Caco-2 (cell line): ENCODE measurements around the gene LRIT1. TPM values are rescaled to one million over a fixed set of nuclear protein-coding genes. Genes with fewer than 3 reads are reported as not detected.

ENCODE experiments used
- BruUV-seq: library from RNA; stranded (reverse); fragments of 400-500 nt; replicated peaks from 2 replicates; lab custom pipeline; 2021; lab: Mats Ljungman, UMichigan
- CTCF ChIA-PET: fragments of 300-600 bp; sonication (Branson Sonifier 250); formaldehyde crosslinking; loops from one replicate; lab custom pipeline; 2022; ENCODE audit warnings: antibody characterized with exemption; lab: Charles Lee
- POLR2A ChIA-PET: fragments of 300-600 bp; sonication (Branson Sonifier 250); formaldehyde crosslinking; loops from one replicate; lab custom pipeline; 2022; ENCODE audit warnings: antibody characterized with exemption; lab: Charles Lee
- DNase-seq, 2 experiments: peaks; one replicate each; pipeline versions ENCODE4 v3.0.0 to v3.0.0-alpha.2; 2020 to 2022
- H3K27me3 ChIP-seq: replicated peaks from 2 replicates; pipeline ENCODE4 v1.6.0; 2011; ENCODE audit warnings: low read length; ENCODE audit not compliant: control insufficient read depth, insufficient read depth
- H3K36me3 ChIP-seq: 2 replicates; pipeline ENCODE4 v1.5.1; 2011; ENCODE audit warnings: low read length; ENCODE audit not compliant: control insufficient read depth, insufficient read depth
- H3K4me1 ChIP-seq: fragments of 250-450 bp; sonication (Bioruptor Pico); 2 replicates; pipeline ENCODE4 v1.5.1; 2020; ENCODE audit warnings: mild to moderate bottlenecking
- H3K4me3 ChIP-seq: 2 replicates; pipeline ENCODE4 v1.5.1; 2011; ENCODE audit warnings: low read depth, mild to moderate bottlenecking, control low read depth, low read length
- H3K9me3 ChIP-seq: fragments of 250-450 bp; sonication (Bioruptor Pico); 2 replicates; pipeline ENCODE4 v1.5.1; 2020; ENCODE audit warnings: mild to moderate bottlenecking, moderate library complexity
- H3K27ac Mint-ChIP-seq: one replicate; pipeline ENCODE4 v1.8.0; 2022; ENCODE audit warnings: mixed read lengths; ENCODE audit not compliant: unreplicated experiment
- H3K27me3 Mint-ChIP-seq: one replicate; pipeline ENCODE4 v1.8.0; 2022; ENCODE audit warnings: mixed read lengths; ENCODE audit not compliant: insufficient read depth, unreplicated experiment
- H3K36me3 Mint-ChIP-seq: one replicate; pipeline ENCODE4 v1.8.0; 2022; ENCODE audit warnings: mild to moderate bottlenecking, mixed read lengths; ENCODE audit not compliant: insufficient read depth, unreplicated experiment
- H3K4me1 Mint-ChIP-seq: one replicate; pipeline ENCODE4 v1.8.0; 2022; ENCODE audit warnings: low read depth, mixed read lengths; ENCODE audit not compliant: unreplicated experiment
- H3K4me3 Mint-ChIP-seq: one replicate; pipeline ENCODE4 v1.8.0; 2022; ENCODE audit warnings: mild to moderate bottlenecking, moderate library complexity, mixed read lengths; ENCODE audit not compliant: unreplicated experiment
- H3K9me3 Mint-ChIP-seq: one replicate; pipeline ENCODE4 v1.8.0; 2022; ENCODE audit warnings: mixed read lengths; ENCODE audit not compliant: unreplicated experiment
- intact Hi-C: fragments of 100-400 bp; cut with micrococcal nuclease; formaldehyde crosslinking; loops from one replicate; pipeline ENCODE4 v1.10.0; 2022; ENCODE audit not compliant: unreplicated experiment
- total RNA-seq: library from RNA; stranded (reverse); gene quantifications from 2 replicates; pipeline ENCODE4 v1.2.3, GENCODE V29; 2022
- TF ChIP-seq, protein P1 (sequence below), 2 experiments: fragments of 200-600 bp in 1 of 2; IDR thresholded peaks; 1 replicate in 1 of 2; 2 replicates in 1 of 2; pipeline versions ENCODE4 v1.5.1 to v1.8.0; 2011 to 2022; ENCODE audit warnings: antibody characterized with exemption in 1 of 2, control low read depth in 1 of 2, inconsistent platforms in 1 of 2, low read depth in 1 of 2, low read length in 1 of 2, mild to moderate bottlenecking in 1 of 2, moderate library complexity in 1 of 2; ENCODE audit not compliant: insufficient read depth in 1 of 2, severe bottlenecking in 1 of 2, unreplicated experiment in 1 of 2

Gene LRIT1
- total RNA-seq, 1 experiment from 2014 or later: not detected

- TF ChIP-seq, protein P1, sequence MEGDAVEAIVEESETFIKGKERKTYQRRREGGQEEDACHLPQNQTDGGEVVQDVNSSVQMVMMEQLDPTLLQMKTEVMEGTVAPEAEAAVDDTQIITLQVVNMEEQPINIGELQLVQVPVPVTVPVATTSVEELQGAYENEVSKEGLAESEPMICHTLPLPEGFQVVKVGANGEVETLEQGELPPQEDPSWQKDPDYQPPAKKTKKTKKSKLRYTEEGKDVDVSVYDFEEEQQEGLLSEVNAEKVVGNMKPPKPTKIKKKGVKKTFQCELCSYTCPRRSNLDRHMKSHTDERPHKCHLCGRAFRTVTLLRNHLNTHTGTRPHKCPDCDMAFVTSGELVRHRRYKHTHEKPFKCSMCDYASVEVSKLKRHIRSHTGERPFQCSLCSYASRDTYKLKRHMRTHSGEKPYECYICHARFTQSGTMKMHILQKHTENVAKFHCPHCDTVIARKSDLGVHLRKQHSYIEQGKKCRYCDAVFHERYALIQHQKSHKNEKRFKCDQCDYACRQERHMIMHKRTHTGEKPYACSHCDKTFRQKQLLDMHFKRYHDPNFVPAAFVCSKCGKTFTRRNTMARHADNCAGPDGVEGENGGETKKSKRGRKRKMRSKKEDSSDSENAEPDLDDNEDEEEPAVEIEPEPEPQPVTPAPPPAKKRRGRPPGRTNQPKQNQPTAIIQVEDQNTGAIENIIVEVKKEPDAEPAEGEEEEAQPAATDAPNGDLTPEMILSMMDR (IDR thresholded peaks at IDR 0.05; ENCODE audit: insufficient read depth in 1 of 2, low read depth in 1 of 2, low read length in 1 of 2, severe bottlenecking in 1 of 2, unreplicated experiment in 1 of 2): no peak
- Mint-ChIP-seq H3K4me1 (no peaks in the 10 kb centered on the region), H3K27ac (no peak overlapping the region), H3K36me3 (no peaks in the 10 kb centered on the region), H3K9me3 (no peaks in the 10 kb centered on the region), H3K4me3 (no peak overlapping the region), H3K27me3 (peaks cover 4% of the 10 kb centered on the region)
- H3K27me3 ChIP-seq: no peaks in the 10 kb centered on the region; the same call in 1 of the 2 replicates
- no peak for DNase-seq
- no peaks in the 10 kb centered on the region for H3K4me1 ChIP-seq
- ChIA-PET POLR2A (no interaction called here), CTCF (interaction anchor here (1.3 kb wide), 1 partner anchor 279 kb away, joined by 3 read pairs; no protein-coding TSS in a partner anchor)
- H3K4me3 ChIP-seq: no peak overlapping the region
- H3K36me3 ChIP-seq: no peaks in the 10 kb centered on the region
- intact Hi-C loops: no loop called here
- no TSS peak for BruUV-seq
- 0 out of 2 replicates have a peak, but pooled peaks cover 3% of the 10 kb centered on the region for H3K9me3 ChIP-seq
Observed at GRCh38 chr10:84258034-84258695, 16.8 kb upstream of the LRIT1 start.

DNA sequence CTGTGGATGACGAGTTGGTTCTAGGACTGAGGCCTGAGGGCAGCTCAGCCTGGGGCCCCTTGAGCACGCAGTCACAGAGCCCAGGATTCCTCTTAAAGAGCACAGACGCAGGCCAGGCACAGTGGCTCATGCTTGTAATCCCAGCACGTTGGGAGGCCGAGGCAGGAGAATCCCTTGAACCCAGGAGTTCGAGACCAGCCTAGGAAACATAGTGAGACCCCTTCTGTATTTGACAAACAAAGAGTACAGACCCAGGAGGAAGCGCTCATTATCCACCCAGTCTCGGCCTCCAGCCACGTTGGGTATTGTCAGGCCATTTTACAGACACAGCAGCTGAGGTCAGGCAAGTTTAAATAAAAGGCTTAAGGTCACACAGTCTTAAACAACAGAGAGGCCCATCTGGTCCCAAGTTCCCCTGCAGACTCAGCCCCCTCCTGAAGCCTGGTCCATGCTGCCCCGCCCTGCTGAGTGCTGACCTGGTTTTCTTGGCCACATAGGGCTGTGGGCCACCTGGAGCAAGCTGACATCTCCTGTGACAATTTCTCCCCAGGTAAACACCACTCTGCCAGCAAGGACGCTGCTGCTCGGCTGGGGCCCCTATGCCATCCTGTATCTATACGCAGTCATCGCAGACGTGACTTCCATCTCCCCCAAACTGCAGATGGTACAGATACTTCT is 16.1 kb upstream of the LRIT1 start:
- BruUV-seq: no TSS peak
- Mint-ChIP-seq H3K36me3 (no peaks in the 10 kb centered on the region), H3K4me3 (no peak overlapping the region), H3K4me1 (no peaks in the 10 kb centered on the region), H3K9me3 (no peaks in the 10 kb centered on the region), H3K27me3 (peaks cover 8% of the 10 kb centered on the region), H3K27ac (no peak overlapping the region)
- Histone ChIP-seq H3K27me3 (no peaks in the 10 kb centered on the region; the same call in 1 of the 2 replicates), H3K4me3 (no peak overlapping the region), H3K4me1 (no peaks in the 10 kb centered on the region), H3K9me3 (0 out of 2 replicates have a peak, but pooled peaks cover 3% of the 10 kb centered on the region), H3K36me3 (no peaks in the 10 kb centered on the region)
- ChIA-PET POLR2A (no interaction called here), CTCF (interaction anchor here (1.3 kb wide), 1 partner anchor 280 kb away, joined by 3 read pairs; no protein-coding TSS in a partner anchor)
- TF ChIP-seq, protein P1 (IDR thresholded peaks at IDR 0.05; ENCODE audit: insufficient read depth in 1 of 2, low read depth in 1 of 2, low read length in 1 of 2, severe bottlenecking in 1 of 2, unreplicated experiment in 1 of 2): no peak
- no peak for DNase-seq
- intact Hi-C loops: no loop called here

DNA sequence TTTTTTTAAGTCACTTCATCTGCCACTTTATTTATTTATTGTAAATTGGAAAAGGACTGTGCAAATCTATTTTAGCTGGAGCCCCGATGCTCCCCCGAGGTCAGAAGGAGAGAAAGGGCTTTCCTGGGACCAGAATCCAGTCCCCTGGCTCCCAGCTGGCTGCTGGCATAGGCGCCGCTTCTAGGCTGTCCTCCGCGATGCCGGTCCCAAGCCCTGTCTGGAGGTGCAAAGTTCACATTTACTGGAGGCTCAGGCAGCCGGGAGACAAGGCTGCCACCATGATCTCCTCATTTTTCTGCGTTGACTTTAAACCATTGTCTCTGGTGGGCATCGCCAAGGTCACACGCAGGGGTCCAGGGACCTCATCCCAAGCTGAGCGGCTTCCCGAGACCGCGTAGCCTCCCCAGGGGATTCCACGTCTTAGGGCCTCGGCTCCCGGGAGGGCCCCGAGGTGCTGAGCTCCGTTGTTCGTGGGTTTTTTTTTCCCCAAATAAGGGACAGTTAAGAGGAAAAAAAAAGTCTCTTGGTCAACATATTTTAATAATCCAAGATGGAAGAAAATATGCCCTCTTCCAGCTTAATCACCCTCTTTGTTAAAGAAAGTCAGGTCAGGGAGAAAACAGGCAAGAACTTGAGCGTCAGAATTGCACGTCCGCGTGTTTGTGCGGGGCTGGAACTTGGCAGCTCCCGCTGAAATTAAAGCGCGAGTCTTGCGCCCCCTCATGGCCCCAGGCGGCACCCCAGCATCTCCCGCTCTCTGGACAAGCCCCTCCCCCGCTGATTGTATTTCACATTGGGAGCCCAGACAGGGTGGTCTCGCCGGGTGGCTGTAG is 15.4 kb upstream of the LRIT1 start:
- CTCF ChIA-PET: interaction anchor here (1.3 kb wide), 1 partner anchor 281 kb away, joined by 3 read pairs; no protein-coding TSS in a partner anchor
- Histone ChIP-seq H3K9me3 (0 out of 2 replicates have a peak, but pooled peaks cover 3% of the 10 kb centered on the region), H3K36me3 (no peaks in the 10 kb centered on the region), H3K4me3 (no peak overlapping the region), H3K27me3 (no peaks in the 10 kb centered on the region; the same call in 1 of the 2 replicates), H3K4me1 (no peaks in the 10 kb centered on the region)
- no TSS peak for BruUV-seq
- H3K9me3 Mint-ChIP-seq: no peaks in the 10 kb centered on the region
- peak in 1 of 2 experiments; percentile 15 for DNase-seq
- H3K36me3 Mint-ChIP-seq: no peaks in the 10 kb centered on the region
- TF ChIP-seq, protein P1 (IDR thresholded peaks at IDR 0.05; ENCODE audit: insufficient read depth in 1 of 2, low read depth in 1 of 2, low read length in 1 of 2, severe bottlenecking in 1 of 2, unreplicated experiment in 1 of 2): no peak
- intact Hi-C loops: no loop called here
- no peaks in the 10 kb centered on the region for H3K4me1 Mint-ChIP-seq
- H3K27ac Mint-ChIP-seq: no peak overlapping the region
- POLR2A ChIA-PET: no interaction called here
- peaks cover 11% of the 10 kb centered on the region for H3K27me3 Mint-ChIP-seq
- no peak overlapping the region for H3K4me3 Mint-ChIP-seq
